ENCODE data around the gene CD99L2. TPM values are rescaled to one million over a fixed set of nuclear protein-coding genes. Genes with fewer than 3 reads are reported as not detected.

CD99L2 gene
- total and polyA plus RNA-seq, 10 of the 15 experiments (the other 5 are each of a cell fraction or from before 2014, with no cell fraction given) = 1.1 to 22.9 (median 13.0) TPM

DNA sequence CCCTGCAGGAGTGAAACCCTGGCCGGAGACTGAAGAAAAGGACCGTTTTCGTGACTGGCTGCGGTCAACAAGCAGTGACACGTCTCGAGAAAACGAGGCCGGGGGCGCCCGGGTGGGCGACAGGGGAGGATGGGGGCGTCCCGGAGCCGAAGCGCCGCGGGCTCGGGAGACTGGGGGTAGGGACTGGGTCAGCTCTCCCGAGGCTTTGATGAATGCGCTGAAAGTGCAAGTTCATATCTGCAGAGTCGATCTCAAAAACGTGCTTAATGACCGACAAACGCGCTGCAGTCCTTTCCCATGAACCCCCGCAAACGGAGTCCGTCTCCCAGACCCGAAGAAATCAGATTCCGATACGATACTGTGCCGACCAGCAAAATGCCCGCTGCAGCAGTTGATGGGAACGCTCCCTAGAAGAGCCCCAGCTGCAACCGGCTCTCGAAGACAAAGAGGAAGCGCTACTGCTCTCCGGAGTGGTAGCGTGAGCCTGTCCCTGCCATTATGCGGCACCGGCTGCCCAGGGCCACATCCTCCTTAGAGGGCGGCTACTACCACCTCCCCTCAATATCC is 806 bp upstream of the CD99L2 start:
- CTCF ChIA-PET = interaction anchor here (0.6 kb wide), 1 partner anchor 124 kb away, joined by 3 read pairs; no protein-coding TSS in a partner anchor
- peaks cover 11% of the 10 kb centered on the region for H3K79me2 ChIP-seq (ENCODE audit: control insufficient read depth, insufficient read depth, low read length)
- peak overlapping the region; percentile 39; the same call in 1 of the 2 replicates for H3K27ac ChIP-seq (ENCODE audit: control insufficient read depth, insufficient read depth)
- RAD21 ChIA-PET (ENCODE audit: unreplicated experiment) = no interaction called here
- H3K9ac ChIP-seq (ENCODE audit: control insufficient read depth, insufficient read depth, low read length) = peak overlapping the region; percentile 67
- H3K4me1 ChIP-seq (ENCODE audit: control insufficient read depth, insufficient read depth, low read length) = no peaks in the 10 kb centered on the region; the same call in 1 of the 2 replicates
- intact Hi-C loops (cut with micrococcal nuclease; ENCODE audit: unreplicated experiment) = loop anchor here (2.0 to 5.0 kb wide), 2 partner anchors 84 to 122 kb away; partner anchors contain the start of gene HMGB3
- in situ Hi-C loops (cut with MboI) = no loop called here
- H3K4me2 ChIP-seq (ENCODE audit: control insufficient read depth, insufficient read depth) = peak overlapping the region; percentile 77
- H3K9me3 ChIP-seq (replicated peaks; ENCODE audit: control insufficient read depth, insufficient read depth, low read length) = no peaks in the 10 kb centered on the region; the same call in 2 of the 3 replicates
- H3K27me3 ChIP-seq (replicated peaks in 1 of 2; ENCODE audit: control insufficient read depth in 2 of 2, insufficient read depth in 2 of 2, low read length in 1 of 2) = no peaks in the 10 kb centered on the region
- no peaks in the 10 kb centered on the region for H4K20me1 ChIP-seq (ENCODE audit: control insufficient read depth, insufficient read depth)
- H3K36me3 ChIP-seq (ENCODE audit: control insufficient read depth in 2 of 2, insufficient read depth in 2 of 2, low read length in 1 of 2) = no peaks in the 10 kb centered on the region
- peak overlapping the region; percentile 70 for H3K4me3 ChIP-seq
- peak overlapping the region; percentile 78 for H2AFZ ChIP-seq (ENCODE audit: control insufficient read depth, low read depth, low read length)
- WGBS (ENCODE audit: insufficient coverage, insufficient replicate concordance, low lambda C conversion rate, missing lambda C conversion rate) = 34% methylated on average over 32 of the region's 42 CpGs
- ATAC-seq (peak; percentile 75), DNase-seq (ENCODE audit: low read depth, low spot score) (no peak), FAIRE-seq (no peak)
- POLR2A ChIA-PET = interaction anchor here (1.0 kb wide), 1 partner anchor 84 kb away, joined by 3 read pairs; the partner anchor contains the start of gene HMGB3
- SMC1A ChIA-PET (ENCODE audit: uncharacterized antibody, unreplicated experiment) = no interaction called here
- no TSS peak for BruUV-seq (replicated peaks)
- TF ChIP-seq, protein P1, sequence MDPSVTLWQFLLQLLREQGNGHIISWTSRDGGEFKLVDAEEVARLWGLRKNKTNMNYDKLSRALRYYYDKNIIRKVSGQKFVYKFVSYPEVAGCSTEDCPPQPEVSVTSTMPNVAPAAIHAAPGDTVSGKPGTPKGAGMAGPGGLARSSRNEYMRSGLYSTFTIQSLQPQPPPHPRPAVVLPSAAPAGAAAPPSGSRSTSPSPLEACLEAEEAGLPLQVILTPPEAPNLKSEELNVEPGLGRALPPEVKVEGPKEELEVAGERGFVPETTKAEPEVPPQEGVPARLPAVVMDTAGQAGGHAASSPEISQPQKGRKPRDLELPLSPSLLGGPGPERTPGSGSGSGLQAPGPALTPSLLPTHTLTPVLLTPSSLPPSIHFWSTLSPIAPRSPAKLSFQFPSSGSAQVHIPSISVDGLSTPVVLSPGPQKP (IDR thresholded peaks at IDR 0.05; ENCODE audit: low read depth, low read length) = no peak
- TF ChIP-seq ZNF622 (IDR thresholded peaks at IDR 0.05) = no peak
- TF ChIP-seq SPI1 (IDR thresholded peaks at IDR 0.05; ENCODE audit: borderline replicate concordance, insufficient read depth, low read depth, low read length) = peak; percentile 81
- TF ChIP-seq IKZF1 (conservative IDR thresholded peaks at IDR 0.05) = no peak

Measured in GM12878 (cell line).